Adipocyte (in vitro differentiated cells): ENCODE results near the gene TBC1D14.

Source experiments
- DNase-seq: peaks from one replicate; pipeline ENCODE4 v3.0.0-alpha.2; 2015; ENCODE audit warnings: low read depth
- H3K27me3 ChIP-seq: replicated peaks from 2 replicates; pipeline ENCODE4 v1.7.0; 2013; ENCODE audit warnings: mild to moderate bottlenecking, low read length, moderate library complexity; ENCODE audit not compliant: control insufficient read depth, insufficient read depth
- H3K36me3 ChIP-seq: 2 replicates; pipeline ENCODE4 v1.7.0; 2013; ENCODE audit warnings: low read length, mild to moderate bottlenecking, moderate library complexity; ENCODE audit not compliant: control insufficient read depth, insufficient read depth, severe bottlenecking
- H3K4me1 ChIP-seq: 2 replicates; pipeline ENCODE4 v1.7.0; 2013; ENCODE audit warnings: mild to moderate bottlenecking, low read length, moderate library complexity; ENCODE audit not compliant: control insufficient read depth, insufficient read depth
- H3K4me3 ChIP-seq: 2 replicates; pipeline ENCODE4 v1.7.0; 2013; ENCODE audit warnings: mild to moderate bottlenecking, low read length, moderate library complexity
- H3K9ac ChIP-seq: 2 replicates; pipeline ENCODE4 v1.7.0; 2013; ENCODE audit warnings: mild to moderate bottlenecking, low read length, moderate library complexity
- H3K9me3 ChIP-seq: 2 replicates; pipeline ENCODE4 v1.7.0; 2013; ENCODE audit warnings: mild to moderate bottlenecking, low read length, moderate library complexity; ENCODE audit not compliant: control insufficient read depth

The TBC1D14 gene

DNA sequence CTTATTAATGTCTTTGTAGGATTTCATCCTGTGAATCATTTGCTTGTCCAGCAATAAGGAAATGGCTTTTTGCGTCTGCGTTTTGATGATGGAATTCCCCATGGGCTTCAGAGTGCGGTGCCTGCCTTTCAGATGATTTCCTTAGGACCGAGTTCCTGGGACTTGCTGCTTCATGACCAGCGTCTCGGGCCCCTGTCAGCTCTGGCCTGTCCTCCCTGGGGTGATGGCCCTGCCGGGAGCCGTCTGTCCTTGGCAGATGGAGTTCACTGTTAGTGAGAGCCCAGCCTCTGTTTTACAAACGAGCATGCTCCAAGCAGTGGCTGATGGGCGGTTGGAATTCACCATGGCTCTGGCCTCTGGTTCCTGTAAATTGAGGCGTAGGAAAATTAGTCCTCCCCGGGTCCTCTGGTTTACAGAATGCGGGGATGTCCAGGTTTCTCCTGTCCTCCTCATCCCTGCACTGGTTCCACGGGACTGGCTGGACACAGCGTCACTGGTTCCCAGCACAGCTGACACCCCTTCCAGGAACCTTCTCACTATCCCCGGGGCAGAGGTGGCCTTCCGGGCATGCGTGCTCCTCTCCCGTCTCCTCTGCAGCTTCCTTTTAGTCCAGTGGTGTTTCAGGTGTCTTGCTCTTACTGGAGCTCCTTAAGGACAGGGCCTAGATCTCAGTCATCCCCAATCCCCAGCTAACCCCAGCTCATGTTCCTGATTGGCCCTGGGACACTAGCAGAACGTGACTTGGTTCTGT lies 34.9 kb downstream of the TBC1D14 start:
- Histone ChIP-seq H3K27me3 (no peaks in the 10 kb centered on the region), H3K9ac (no peak overlapping the region), H3K9me3 (no peaks in the 10 kb centered on the region), H3K4me1 (peaks cover 19% of the 10 kb centered on the region), H3K4me3 (no peak overlapping the region), H3K36me3 (no peaks in the 10 kb centered on the region)
- no peak for DNase-seq

DNA sequence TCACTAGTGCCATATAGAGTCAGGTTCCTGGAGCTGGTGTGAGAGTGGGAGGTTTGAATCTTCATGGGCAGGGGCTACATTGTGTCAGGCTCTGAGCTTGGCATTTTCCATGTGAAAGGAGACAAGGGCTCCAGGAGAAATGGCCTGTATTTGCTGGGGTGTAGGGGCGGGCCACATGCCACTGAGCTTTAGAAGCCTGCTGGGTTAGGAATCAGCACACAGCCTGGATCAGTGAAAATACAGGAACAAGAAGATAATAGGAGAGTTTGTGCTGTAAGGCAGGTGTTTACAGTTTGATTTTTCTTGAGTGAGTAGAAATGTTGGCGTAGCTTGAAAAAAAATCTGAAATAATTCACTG lies 35.4 kb downstream of the TBC1D14 start:
- Histone ChIP-seq H3K4me3 (no peak overlapping the region), H3K9me3 (no peaks in the 10 kb centered on the region), H3K36me3 (no peaks in the 10 kb centered on the region), H3K27me3 (no peaks in the 10 kb centered on the region), H3K9ac (no peak overlapping the region), H3K4me1 (peaks cover 19% of the 10 kb centered on the region)
- no peak for DNase-seq

DNA sequence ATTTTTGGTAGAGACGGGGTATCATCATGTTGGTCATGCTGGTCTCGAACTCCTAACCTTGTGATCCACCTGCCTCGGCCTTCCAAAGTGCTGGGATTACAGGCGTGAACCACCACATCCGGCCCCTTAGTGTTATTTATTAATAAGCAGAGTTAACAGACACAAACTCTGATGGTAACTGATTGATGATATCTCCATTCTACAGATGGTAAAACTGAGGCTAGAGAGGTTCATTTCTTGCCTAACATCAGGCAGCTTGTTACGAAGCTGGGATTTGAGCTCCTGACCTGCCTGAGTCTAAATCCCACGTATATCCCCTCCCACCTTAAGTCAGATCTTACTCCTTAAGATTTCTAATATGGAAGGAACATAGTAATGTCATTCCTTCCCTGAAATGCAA lies 36.9 kb downstream of the TBC1D14 start:
- no peak overlapping the region for H3K4me3 ChIP-seq
- no peaks in the 10 kb centered on the region for H3K36me3 ChIP-seq
- no peaks in the 10 kb centered on the region for H3K9me3 ChIP-seq
- DNase-seq, result no peak
- no peak overlapping the region for H3K9ac ChIP-seq
- peaks cover 17% of the 10 kb centered on the region for H3K4me1 ChIP-seq
- H3K27me3 ChIP-seq, result no peaks in the 10 kb centered on the region

DNA sequence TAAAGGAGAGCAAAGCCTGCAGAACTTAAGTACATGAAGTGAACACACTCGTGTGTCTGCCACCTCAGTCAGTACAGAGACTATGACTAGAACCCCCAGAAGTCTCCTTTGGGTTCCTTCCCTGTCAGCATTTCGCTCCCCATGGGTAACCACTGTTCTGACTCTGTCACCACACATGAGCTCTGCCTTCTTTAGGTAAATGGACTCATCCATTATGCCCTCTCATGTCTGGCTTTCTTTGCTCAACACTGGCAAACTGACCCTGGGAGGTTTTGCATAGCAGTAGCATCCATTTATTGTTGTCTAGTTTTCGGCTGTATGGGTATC lies 38.5 kb downstream of the TBC1D14 start:
- Histone ChIP-seq H3K27me3 (no peaks in the 10 kb centered on the region), H3K9me3 (no peaks in the 10 kb centered on the region), H3K9ac (no peak overlapping the region), H3K4me3 (no peak overlapping the region), H3K36me3 (no peaks in the 10 kb centered on the region), H3K4me1 (peaks cover 3% of the 10 kb centered on the region)
- DNase-seq, result no peak

DNA sequence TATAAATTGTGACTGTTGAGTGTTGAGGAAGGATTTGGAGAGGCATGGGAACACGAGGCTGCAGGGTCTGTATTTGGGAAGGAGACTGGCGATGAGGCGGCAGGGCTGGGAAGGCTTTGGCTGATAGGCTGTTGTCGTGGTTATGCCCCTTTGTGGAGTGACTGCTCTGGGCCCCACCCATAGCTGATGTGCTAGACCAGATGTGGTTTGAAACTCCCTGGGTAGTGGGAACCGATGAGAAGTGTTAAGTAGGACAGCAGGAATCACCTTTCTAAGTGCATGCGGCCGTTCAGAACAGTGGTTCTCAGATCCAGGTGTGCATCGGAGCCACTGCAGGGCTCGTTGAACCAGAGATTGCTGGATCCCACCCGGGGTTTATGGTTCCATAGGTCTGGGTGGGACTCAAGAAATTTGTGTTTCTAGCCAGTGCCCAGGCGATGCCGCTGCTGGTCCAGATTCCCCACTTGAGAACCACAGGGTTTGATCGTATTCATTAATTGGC lies 42.3 kb downstream of the TBC1D14 start:
- Histone ChIP-seq H3K9me3 (no peaks in the 10 kb centered on the region), H3K4me3 (no peak overlapping the region), H3K36me3 (no peaks in the 10 kb centered on the region), H3K27me3 (no peaks in the 10 kb centered on the region), H3K9ac (no peak overlapping the region), H3K4me1 (peaks cover 4% of the 10 kb centered on the region)
- DNase-seq, result no peak

DNA sequence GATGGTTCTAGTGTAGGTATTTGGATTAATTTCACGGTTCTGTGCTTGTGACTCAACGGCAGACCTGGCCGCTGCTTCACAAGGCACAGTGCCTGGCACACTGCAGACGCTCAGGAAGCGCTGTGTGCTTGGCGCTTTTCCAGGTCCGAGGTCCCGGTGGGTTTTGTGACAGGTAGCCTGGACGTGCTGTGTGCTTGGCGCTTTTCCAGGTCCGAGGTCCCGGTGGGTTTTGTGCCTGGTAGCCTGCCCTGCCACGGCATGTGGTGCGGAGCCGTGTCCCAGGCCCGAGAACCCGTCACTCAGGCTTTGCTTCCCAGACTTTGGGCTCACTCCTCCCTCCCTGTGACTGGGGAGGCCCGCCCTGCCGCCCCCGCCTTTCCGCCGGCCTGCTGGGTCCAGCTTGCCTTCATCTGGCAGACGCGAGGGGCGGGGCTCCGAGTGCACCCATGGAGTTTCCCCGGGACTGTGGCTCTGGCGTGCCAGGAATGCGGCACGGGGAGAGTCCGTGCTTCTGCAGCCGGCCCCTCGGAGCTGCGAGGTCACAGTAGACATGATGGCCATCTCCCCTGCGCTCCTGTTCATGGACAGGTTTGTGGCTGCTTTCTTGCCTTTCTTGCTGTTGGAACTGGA lies 44.2 kb downstream of the TBC1D14 start:
- no peaks in the 10 kb centered on the region for H3K27me3 ChIP-seq
- peaks cover 4% of the 10 kb centered on the region for H3K4me1 ChIP-seq
- peak; percentile 66 for DNase-seq

DNA sequence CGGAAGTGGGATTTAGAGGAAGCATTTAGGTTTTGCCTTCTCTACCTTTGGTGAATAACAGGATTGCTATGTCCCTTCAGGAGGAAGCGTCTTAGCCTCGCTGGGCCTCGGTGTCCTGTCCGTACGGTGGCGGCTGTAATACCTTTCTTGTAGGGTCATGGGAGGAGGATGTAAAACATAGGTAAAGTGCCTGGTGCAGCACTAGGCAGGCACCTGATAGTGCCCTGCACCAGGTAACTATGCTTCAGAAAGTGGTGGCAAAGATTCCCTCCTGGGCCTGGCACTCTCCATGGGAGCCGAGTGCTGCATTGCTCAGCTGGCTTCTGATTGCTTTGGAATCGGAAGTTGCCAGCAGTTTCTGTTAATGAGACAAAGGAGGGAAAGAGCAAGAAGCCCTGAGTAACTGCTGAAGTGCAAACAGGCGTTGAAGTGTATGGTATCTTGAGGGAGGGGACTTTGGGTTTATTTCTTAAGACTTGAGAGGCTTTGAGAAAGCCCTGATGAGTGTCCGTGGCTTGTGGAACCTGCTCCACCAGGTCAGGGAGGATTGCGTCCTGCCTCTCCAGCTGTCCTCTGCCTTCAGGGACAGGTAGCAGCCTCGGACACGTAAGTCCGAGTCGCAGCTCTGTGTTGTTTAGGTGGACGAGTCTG lies 45.8 kb downstream of the TBC1D14 start:
- H3K4me3 ChIP-seq, result no peak overlapping the region
- H3K4me1 ChIP-seq, result peaks cover 4% of the 10 kb centered on the region
- H3K36me3 ChIP-seq, result no peaks in the 10 kb centered on the region
- H3K9me3 ChIP-seq, result no peaks in the 10 kb centered on the region
- no peak overlapping the region for H3K9ac ChIP-seq
- DNase-seq, result no peak
- no peaks in the 10 kb centered on the region for H3K27me3 ChIP-seq

More for the DNA sequence above, 44.2 kb downstream of the TBC1D14 start:
- Histone ChIP-seq H3K4me3 (peak overlapping the region; percentile 80), H3K9ac (peak overlapping the region; percentile 83), H3K9me3 (no peaks in the 10 kb centered on the region), H3K36me3 (no peaks in the 10 kb centered on the region)

DNA sequence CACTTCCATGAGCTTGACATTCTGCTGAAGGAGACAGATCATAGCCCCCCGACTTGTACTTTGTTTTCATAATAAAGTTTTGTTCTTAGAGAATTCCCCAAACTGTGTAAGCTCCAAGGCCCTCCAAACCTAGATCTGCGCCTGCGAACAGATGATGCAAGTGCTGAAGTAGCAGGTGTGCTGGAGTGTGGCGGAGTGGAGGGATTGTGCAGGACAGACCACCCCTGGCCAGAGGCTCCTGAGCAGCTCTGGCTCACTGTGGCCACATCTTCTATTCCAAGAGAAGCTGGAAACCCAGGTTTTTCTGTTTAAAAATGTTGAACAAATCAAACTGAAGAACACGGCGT lies 46.4 kb downstream of the TBC1D14 start:
- Histone ChIP-seq H3K4me1 (peaks cover 4% of the 10 kb centered on the region), H3K4me3 (no peak overlapping the region), H3K9me3 (no peaks in the 10 kb centered on the region), H3K9ac (no peak overlapping the region), H3K36me3 (no peaks in the 10 kb centered on the region), H3K27me3 (no peaks in the 10 kb centered on the region)
- DNase-seq, result no peak

DNA sequence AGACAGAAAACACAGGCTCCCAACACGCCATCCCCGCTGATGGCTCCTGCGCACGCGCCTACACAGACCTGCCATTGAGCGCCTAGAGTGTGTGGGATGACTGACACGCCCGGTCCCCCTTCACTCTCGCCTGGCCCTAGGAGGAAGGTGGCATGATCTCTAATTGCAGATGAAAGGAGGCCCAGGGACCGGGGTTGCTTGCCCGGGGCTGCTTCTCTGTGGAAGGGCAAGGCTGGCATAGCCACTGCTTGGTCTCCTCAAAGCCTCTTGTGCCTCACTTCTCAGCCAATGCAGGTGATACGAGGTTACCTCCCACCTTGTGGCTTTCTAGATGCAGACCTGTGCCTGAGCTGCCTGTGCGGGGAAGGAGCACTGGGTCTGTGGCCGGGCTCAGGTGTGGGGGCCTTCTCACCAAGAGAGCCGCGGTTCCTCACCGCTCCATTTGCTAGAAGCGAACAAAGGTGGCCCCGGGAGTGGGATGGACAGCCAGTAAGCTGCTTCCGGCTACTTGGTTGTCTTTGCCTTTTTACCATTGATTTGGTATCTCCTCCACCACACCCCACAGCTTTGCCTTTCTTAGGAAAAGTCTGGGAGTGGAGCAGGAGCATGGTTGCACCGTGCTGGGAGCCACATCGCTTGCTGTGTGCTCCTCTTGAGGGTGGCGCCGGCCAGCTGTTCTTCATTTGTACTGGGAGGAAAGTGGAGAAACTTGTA lies 47.0 kb downstream of the TBC1D14 start:
- no peak overlapping the region for H3K9ac ChIP-seq
- DNase-seq, result no peak
- no peaks in the 10 kb centered on the region for H3K36me3 ChIP-seq
- H3K9me3 ChIP-seq, result no peaks in the 10 kb centered on the region
- no peak overlapping the region for H3K4me3 ChIP-seq
- peaks cover 4% of the 10 kb centered on the region for H3K4me1 ChIP-seq
- no peaks in the 10 kb centered on the region for H3K27me3 ChIP-seq

DNA sequence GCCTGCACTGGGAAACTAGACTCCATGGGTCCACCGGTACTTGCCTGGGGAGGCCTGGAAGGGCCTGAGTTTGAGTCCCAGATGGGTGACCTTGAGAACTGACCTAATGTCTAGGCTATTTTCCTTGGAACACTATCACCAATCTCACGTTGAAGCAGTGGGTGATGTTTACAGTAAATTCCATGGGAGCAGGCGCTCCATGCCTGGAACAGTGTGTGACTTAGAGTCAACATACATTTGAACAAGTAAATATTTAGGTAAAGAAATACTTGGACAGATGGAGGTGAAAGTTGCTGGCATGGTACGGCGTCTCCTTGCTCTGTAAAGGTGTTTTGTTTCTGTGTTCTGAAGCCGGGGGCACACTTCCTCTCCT lies 47.5 kb downstream of the TBC1D14 start:
- DNase-seq, result no peak
- H3K36me3 ChIP-seq, result no peaks in the 10 kb centered on the region
- H3K9me3 ChIP-seq, result no peaks in the 10 kb centered on the region
- H3K4me1 ChIP-seq, result peaks cover 4% of the 10 kb centered on the region
- H3K4me3 ChIP-seq, result no peak overlapping the region
- H3K27me3 ChIP-seq, result no peaks in the 10 kb centered on the region
- H3K9ac ChIP-seq, result no peak overlapping the region

DNA sequence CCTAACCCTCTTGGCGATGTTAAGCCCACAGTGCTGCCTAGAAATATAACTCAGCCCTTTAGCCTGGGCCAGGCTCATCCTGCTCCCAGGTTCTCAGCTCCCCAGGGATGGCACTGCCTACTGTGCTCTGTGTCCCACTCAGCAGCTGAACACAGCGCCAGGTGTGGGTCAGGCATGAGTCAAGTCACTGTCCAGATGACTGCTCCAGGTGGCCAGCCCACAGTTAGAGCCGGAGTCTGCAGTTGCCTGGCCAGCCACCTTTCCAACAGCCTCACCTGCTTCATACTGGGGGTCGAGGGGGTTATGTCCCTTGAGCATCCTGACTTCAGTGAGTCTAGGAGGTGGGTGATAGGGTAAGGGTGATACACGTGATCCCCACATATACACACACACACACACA lies 48.4 kb downstream of the TBC1D14 start:
- Histone ChIP-seq H3K36me3 (no peaks in the 10 kb centered on the region), H3K4me1 (peaks cover 4% of the 10 kb centered on the region), H3K27me3 (no peaks in the 10 kb centered on the region), H3K4me3 (no peak overlapping the region), H3K9ac (no peak overlapping the region), H3K9me3 (no peaks in the 10 kb centered on the region)
- DNase-seq, result no peak
